GM12872 (cell line): Measurements from ENCODE around the gene PTPRE.

ENCODE experiments used
- TF ChIP-seq, protein P1 (sequence below): IDR thresholded peaks from 3 replicates; pipeline ENCODE4 v1.5.1; 2011; ENCODE audit warnings: low read depth, mild to moderate bottlenecking, low read length, moderate library complexity; ENCODE audit not compliant: insufficient read depth

The PTPRE gene

GRCh38 chr10:127877699-127878098 is 29.2 kb upstream of the PTPRE start:
- TF ChIP-seq, protein P1, sequence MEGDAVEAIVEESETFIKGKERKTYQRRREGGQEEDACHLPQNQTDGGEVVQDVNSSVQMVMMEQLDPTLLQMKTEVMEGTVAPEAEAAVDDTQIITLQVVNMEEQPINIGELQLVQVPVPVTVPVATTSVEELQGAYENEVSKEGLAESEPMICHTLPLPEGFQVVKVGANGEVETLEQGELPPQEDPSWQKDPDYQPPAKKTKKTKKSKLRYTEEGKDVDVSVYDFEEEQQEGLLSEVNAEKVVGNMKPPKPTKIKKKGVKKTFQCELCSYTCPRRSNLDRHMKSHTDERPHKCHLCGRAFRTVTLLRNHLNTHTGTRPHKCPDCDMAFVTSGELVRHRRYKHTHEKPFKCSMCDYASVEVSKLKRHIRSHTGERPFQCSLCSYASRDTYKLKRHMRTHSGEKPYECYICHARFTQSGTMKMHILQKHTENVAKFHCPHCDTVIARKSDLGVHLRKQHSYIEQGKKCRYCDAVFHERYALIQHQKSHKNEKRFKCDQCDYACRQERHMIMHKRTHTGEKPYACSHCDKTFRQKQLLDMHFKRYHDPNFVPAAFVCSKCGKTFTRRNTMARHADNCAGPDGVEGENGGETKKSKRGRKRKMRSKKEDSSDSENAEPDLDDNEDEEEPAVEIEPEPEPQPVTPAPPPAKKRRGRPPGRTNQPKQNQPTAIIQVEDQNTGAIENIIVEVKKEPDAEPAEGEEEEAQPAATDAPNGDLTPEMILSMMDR, result no peak

DNA sequence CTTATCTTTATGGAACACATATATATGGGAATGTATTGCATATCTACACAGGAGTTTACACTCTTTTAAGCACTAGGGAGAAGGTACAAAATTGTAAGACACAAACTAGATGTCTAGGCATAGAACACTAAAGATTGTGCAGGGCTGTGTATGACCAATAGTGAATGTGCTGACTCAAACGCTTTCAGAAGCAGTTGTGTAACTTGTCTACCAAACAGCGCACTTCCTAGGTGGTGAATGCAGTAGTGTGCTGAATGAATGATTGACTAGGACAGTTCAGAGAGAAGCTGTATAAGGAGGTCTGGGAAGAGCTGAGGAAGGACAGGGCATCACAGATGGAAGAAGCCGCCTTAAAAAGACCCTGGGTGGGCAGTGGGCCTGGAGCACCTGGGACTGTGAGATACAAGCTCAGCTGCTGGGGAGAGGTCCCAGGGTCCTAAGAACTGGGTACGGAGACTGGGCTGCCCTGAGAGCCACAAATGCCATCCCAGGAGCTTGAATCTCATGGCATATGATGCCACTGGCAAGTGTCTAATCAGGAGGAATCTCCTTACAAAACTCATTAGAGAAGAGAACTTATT is 28.3 kb upstream of the PTPRE start:
- TF ChIP-seq, protein P1, result no peak

DNA sequence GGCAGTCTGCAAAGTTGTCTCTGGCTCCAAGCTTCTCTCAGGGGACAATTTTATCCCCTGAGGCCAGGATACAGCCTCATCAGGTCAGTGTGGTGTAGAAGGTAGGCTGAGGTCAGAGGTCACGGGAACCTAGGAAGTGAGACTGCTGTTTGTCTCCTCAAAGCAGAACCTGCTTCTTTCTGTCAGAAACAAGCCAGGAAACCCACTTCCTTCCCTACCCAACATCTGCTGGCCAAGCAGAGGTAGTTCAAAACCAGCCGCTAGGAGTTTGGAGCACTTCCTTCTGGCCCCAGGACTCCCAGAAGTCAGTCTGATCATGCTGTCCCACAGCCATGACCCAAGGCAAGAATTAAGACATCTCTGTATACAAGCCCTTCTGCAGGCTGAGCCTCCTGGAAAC is 26.3 kb upstream of the PTPRE start:
- TF ChIP-seq, protein P1, result no peak

DNA sequence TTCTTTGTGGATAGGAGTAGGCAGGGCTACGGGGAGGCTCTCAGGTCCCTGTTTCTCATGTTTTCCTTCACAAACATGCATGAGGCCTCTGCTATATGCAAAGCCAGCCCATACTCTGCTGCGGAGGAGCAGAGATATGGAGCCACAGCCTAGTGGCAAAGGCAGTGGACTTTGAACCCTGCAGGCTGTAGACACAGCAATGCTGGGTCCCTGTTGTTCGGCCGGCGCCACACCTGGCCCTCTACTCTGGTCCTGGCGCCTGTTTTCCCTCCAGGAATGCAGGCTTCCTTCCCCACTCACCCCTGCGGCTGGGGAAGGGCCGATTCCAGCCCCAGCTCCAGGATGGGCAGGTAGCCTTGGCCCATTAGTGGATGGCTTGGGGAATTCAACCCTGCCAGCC is 25.6 kb upstream of the PTPRE start:
- TF ChIP-seq, protein P1, result no peak

GRCh38 chr10:127882391-127882790 is 24.5 kb upstream of the PTPRE start:
- TF ChIP-seq, protein P1, result no peak

- TF ChIP-seq, protein P1, result no peak
Measured at GRCh38 chr10:127882801-127883459, 24.0 kb upstream of the PTPRE start.

GRCh38 chr10:127883516-127883915 is 23.4 kb upstream of the PTPRE start:
- TF ChIP-seq, protein P1, result no peak
